H1 (cell line): ENCODE measurements around the gene USP38. TPM values are rescaled to one million over a fixed set of nuclear protein-coding genes. Genes with fewer than 3 reads are reported as not detected.

Source experiments
- EGR1 ChIP-seq: IDR thresholded peaks from 2 replicates; pipeline ENCODE4 v1.6.1; 2011; ENCODE audit warnings: low read depth, low read length, borderline replicate concordance
- SAP30 ChIP-seq: fragments of 300-600 bp; sonication (generic); IDR thresholded peaks from 2 replicates; pipeline ENCODE4 v1.7.1; 2012; ENCODE audit warnings: low read length, moderate library complexity, mild to moderate bottlenecking, inconsistent platforms; ENCODE audit not compliant: insufficient read depth, insufficient replicate concordance
- polyA plus RNA-seq, 7 experiments: library from polyadenylated mRNA; depleted of rRNA in 3 of 7; stranded (reverse) in 5 of 7; unstranded in 2 of 7; fragments of >200 nt in 5 of 7; fragments of 200-250 nt in 2 of 7; gene quantifications; 1 replicate in 5 of 7; 2 replicates in 1 of 7; 4 replicates in 1 of 7; pipeline versions ENCODE4 v1.2.1 to v1.2.3, GENCODE V29; 2011 to 2013; ENCODE audit warnings: missing spikeins in 2 of 7, mixed read lengths in 2 of 7
- total RNA-seq: library from RNA; stranded (reverse); fragmentation: NEBNext Ultra II Directional; extraction: Animal tissue kit (Norgen Biotek cat#: 25700); gene quantifications from 2 replicates; pipeline ENCODE4 v1.2.1, GENCODE V29; 2021

USP38 gene
- total and polyA plus RNA-seq, 2 of the 8 experiments (the other 6 are each of a cell fraction or from before 2014, with no cell fraction given): 3.2 to 10.5 TPM

GRCh38 chr4:143230683-143231082 lies 46.0 kb downstream of the USP38 start (continued):
- TF ChIP-seq EGR1: no peak
- TF ChIP-seq SAP30: no peak
